ENCODE measurements around the gene CD70. TPM values are rescaled to one million over a fixed set of nuclear protein-coding genes. Genes with fewer than 3 reads are reported as not detected.
"Not testable (repeated sequence)": the region's sequence is repeated elsewhere in the genome, so short reads cannot be mapped to it uniquely, and the experiment has no call there.

CD70 gene
- total and polyA plus RNA-seq, 11 donors = 0.23 to 0.68 (median 0.37) TPM; not detected in 8

- WGBS, 4 donors = 2 to 4% (median 3%) methylated on average over 27 of the region's 27 CpGs
- DNase-seq (no peak), ATAC-seq (peak in 3 of 4 donors; percentile 26 to 39 (median 33))
- TF ChIP-seq, protein P1, sequence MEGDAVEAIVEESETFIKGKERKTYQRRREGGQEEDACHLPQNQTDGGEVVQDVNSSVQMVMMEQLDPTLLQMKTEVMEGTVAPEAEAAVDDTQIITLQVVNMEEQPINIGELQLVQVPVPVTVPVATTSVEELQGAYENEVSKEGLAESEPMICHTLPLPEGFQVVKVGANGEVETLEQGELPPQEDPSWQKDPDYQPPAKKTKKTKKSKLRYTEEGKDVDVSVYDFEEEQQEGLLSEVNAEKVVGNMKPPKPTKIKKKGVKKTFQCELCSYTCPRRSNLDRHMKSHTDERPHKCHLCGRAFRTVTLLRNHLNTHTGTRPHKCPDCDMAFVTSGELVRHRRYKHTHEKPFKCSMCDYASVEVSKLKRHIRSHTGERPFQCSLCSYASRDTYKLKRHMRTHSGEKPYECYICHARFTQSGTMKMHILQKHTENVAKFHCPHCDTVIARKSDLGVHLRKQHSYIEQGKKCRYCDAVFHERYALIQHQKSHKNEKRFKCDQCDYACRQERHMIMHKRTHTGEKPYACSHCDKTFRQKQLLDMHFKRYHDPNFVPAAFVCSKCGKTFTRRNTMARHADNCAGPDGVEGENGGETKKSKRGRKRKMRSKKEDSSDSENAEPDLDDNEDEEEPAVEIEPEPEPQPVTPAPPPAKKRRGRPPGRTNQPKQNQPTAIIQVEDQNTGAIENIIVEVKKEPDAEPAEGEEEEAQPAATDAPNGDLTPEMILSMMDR (IDR thresholded peaks at IDR 0.05) = no peak
- TF ChIP-seq POLR2A (IDR thresholded peaks at IDR 0.05) = no peak
- H3K9me3 ChIP-seq = no peaks in the 10 kb centered on the region
- H3K4me1 ChIP-seq = peaks cover 0 to 43% (median 8%) of the 10 kb centered on the region in 12 donors
- peak overlapping the region in 2 of 12 donors; percentile 1 to 5 for H3K4me3 ChIP-seq
- peaks cover 23 to 92% (median 78%) of the 10 kb centered on the region in 9 donors for H3K27me3 ChIP-seq
- no peak overlapping the region for H3K27ac ChIP-seq
- no peaks in the 10 kb centered on the region for H3K36me3 ChIP-seq
- intact Hi-C loops (cut with DNase I) = no loop called here
Measured at GRCh38 chr19:6587093-6587820, 3.7 kb downstream of the CD70 start.

- H3K27ac ChIP-seq = no peak overlapping the region
- peaks cover 23 to 87% (median 74%) of the 10 kb centered on the region in 9 donors for H3K27me3 ChIP-seq
- DNase-seq (no peak), ATAC-seq (no peak)
- H3K4me1 ChIP-seq = peaks cover 0 to 43% (median 8%) of the 10 kb centered on the region in 12 donors
- no peaks in the 10 kb centered on the region for H3K36me3 ChIP-seq
- 5 to 11% (median 11%) methylated on average over 4 of the region's 4 CpGs for WGBS, 4 donors
- TF ChIP-seq, protein P1 (IDR thresholded peaks at IDR 0.05) = no peak
- no peak for TF ChIP-seq POLR2A (IDR thresholded peaks at IDR 0.05)
- H3K9me3 ChIP-seq = no peaks in the 10 kb centered on the region
- intact Hi-C loops (cut with DNase I) = no loop called here
- H3K4me3 ChIP-seq = peak overlapping the region in 1 of 12 donors; percentile 1
Measured at GRCh38 chr19:6586726-6587092, 4.2 kb downstream of the CD70 start.

DNA sequence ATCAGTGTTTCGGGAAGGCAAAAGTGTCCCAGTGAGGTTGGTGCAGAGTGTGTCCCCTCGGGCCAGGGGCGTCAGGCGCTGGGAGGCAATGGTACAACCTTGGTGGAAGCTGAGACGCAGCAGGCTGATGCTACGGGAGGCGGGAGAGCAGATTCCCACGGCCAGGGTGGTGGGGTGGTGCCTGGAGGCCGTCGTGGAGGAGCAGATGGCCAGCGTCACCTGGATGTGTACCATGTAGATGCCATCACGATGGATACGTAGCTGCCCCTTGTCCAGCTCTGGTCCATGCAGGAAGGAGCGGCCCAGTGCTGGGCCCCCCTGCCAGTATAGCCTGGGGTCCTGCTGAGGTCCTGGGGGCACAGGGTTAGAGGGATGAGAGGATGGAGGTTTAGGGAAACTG lies 4.9 kb downstream of the CD70 start:
- no peak for ATAC-seq
- DNase-seq = no peak
- H3K36me3 ChIP-seq = no peaks in the 10 kb centered on the region
- H3K4me1 ChIP-seq = peaks cover 0 to 37% (median 8%) of the 10 kb centered on the region in 12 donors
- no peak overlapping the region for H3K4me3 ChIP-seq
- 57 to 70% (median 60%) methylated on average over 9 to 14 of the region's 14 CpGs for WGBS, 4 donors
- intact Hi-C loops (cut with DNase I) = no loop called here
- no peak overlapping the region for H3K27ac ChIP-seq
- peaks cover 18 to 80% (median 68%) of the 10 kb centered on the region in 9 donors for H3K27me3 ChIP-seq
- no peaks in the 10 kb centered on the region for H3K9me3 ChIP-seq
- TF ChIP-seq, protein P1 (IDR thresholded peaks at IDR 0.05) = no peak
- TF ChIP-seq POLR2A (IDR thresholded peaks at IDR 0.05) = no peak

- H3K9me3 ChIP-seq; ATAC-seq; H3K36me3 ChIP-seq; DNase-seq; intact Hi-C loops (cut with DNase I); H3K4me3 ChIP-seq; H3K27ac ChIP-seq: not testable (repeated sequence)
- WGBS, 4 donors = 79 to 82% (median 80%) methylated on average over 16 of the region's 16 CpGs
- H3K4me1 ChIP-seq = peaks cover 0 to 13% (median 0%) of the 10 kb centered on the region in 12 donors
- H3K27me3 ChIP-seq = peaks cover 3 to 48% (median 37%) of the 10 kb centered on the region in 9 donors
Measured at GRCh38 chr19:6582515-6583484, 8.2 kb downstream of the CD70 start.

Measured in heart left ventricle (tissue), 16 donors.